Prostate gland (tissue), 2 donors: ENCODE measurements around the gene SP110.

ENCODE experiments used
- POLR2AphosphoS5 ChIP-seq: sonication (generic); formaldehyde crosslinking; IDR thresholded peaks from one replicate; pipeline ENCODE4 v1.6.1; 2017; ENCODE audit warnings: antibody characterized with exemption
- TF ChIP-seq, protein P1 (sequence below), 4 experiments: fragments of 200-600 bp in 2 of 4; fragments of 450-650 bp in 2 of 4; sonication (generic) in 2 of 4; IDR thresholded peaks; 1 replicate in 3 of 4; 2 replicates in 1 of 4; pipeline ENCODE4 v1.5.1; 2016 to 2019; ENCODE audit warnings: antibody characterized with exemption in 4 of 4, mild to moderate bottlenecking in 2 of 4, moderate library complexity in 2 of 4

DNA sequence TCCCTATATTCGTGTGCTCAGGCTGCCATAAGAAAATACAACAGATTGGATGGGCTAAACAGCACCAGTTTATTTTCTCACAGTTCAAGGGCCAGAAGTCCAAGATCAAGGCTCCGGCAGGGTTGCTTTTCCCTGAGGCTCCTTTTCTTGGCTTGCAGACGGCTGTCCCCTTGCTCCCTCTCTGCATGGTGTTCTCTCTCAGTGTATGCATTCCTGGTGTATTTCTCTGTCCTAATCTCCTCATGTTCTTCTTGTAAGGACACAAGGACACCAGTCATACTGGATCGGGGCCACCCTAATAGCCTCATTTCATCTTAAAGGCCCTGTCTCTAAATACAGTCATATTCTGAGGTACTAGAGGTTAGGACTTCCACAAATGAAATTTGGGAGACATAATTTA lies 88.4 kb downstream of the SP110 start:
- TF ChIP-seq, protein P1, sequence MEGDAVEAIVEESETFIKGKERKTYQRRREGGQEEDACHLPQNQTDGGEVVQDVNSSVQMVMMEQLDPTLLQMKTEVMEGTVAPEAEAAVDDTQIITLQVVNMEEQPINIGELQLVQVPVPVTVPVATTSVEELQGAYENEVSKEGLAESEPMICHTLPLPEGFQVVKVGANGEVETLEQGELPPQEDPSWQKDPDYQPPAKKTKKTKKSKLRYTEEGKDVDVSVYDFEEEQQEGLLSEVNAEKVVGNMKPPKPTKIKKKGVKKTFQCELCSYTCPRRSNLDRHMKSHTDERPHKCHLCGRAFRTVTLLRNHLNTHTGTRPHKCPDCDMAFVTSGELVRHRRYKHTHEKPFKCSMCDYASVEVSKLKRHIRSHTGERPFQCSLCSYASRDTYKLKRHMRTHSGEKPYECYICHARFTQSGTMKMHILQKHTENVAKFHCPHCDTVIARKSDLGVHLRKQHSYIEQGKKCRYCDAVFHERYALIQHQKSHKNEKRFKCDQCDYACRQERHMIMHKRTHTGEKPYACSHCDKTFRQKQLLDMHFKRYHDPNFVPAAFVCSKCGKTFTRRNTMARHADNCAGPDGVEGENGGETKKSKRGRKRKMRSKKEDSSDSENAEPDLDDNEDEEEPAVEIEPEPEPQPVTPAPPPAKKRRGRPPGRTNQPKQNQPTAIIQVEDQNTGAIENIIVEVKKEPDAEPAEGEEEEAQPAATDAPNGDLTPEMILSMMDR (IDR thresholded peaks at IDR 0.05) = no peak
- no peak for TF ChIP-seq POLR2AphosphoS5
